GM08714 (cell line): ENCODE data around the gene E4F1.

ENCODE experiments used
- H3K4me3 ChIP-seq: fragments of 200-500 bp; sonication (Bioruptor generic); 2 replicates; pipeline ENCODE4 v1.5.1; 2014; ENCODE audit warnings: mild to moderate bottlenecking, low read length, inconsistent platforms
- ZNF274 ChIP-seq: IDR thresholded peaks from 2 replicates; pipeline ENCODE4 v1.6.1; 2012; ENCODE audit warnings: mild to moderate bottlenecking, low read depth, low read length

Gene E4F1

DNA sequence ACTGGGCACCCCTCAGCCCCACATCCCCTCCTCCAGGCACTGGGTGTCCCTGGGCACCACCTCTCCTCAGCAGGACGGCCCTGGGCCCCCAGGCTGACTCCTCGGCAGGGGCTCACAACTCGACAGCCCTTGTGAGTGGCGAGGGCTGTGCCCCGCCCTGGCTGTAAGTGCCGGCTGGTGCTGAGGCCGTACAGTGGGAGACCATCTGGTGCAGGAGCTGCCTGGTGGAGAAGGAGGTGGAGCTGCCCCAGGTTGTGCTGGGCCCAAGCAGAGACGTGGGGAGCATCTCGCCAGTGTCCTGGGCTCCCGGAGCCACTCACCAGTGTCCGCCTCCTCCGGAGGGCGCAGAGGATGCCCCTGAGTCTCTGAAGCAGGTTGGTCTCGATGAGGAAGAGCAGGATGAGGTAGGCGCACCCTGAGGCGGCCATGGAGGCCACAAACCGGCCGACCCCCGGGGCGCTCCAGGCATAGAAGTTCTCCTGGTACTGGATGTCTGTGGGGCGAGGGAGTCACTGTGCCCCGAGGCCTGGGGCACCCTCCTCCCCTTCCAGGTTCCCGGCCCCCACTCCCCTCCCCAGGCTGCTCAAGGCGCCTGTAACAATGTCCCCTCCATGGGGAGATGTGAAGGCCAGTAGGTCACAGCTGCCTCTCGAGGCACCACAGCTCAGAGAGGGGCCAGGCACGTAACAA lies 59.6 kb downstream of the E4F1 start:
- no peak for TF ChIP-seq ZNF274
- H3K4me3 ChIP-seq, result no peak overlapping the region

DNA sequence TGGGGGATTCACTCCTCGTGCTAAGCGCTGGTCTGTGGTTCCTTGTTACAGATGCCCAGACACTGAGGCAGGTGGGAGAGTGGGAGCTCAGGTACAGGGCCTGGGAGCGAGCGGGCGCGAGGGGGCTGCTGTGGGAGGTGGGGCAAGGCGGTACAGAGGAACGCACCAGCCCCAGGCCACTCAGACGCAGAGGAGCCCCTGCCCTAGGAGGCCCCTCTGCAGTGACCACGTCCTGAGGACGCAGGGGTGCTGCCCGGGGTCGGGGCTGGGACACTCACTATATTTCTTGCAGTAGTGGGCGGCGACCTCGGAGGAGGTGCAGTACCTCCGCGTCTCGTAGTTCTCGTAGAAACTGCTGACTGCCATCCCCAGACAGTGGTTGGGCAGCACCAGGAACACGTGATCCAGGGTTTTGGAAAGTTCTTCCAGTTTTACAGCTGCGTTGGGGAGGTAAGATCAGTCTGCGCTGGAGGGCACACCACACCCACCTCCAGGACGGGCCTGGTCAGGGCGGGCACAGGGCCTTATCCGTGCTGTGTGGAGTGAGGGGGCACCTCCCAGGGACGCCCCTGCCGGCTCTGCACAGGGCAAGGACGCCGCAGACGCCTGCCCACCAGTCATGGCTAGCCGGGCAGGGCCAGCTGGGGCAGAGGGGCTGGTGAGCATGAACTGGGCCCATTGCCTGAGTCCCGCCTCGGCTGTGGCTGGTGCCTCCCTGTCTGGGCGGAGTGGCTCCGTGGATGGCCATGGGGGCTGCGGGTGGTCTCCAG lies 60.8 kb downstream of the E4F1 start:
- no peak overlapping the region for H3K4me3 ChIP-seq
- no peak for TF ChIP-seq ZNF274

DNA sequence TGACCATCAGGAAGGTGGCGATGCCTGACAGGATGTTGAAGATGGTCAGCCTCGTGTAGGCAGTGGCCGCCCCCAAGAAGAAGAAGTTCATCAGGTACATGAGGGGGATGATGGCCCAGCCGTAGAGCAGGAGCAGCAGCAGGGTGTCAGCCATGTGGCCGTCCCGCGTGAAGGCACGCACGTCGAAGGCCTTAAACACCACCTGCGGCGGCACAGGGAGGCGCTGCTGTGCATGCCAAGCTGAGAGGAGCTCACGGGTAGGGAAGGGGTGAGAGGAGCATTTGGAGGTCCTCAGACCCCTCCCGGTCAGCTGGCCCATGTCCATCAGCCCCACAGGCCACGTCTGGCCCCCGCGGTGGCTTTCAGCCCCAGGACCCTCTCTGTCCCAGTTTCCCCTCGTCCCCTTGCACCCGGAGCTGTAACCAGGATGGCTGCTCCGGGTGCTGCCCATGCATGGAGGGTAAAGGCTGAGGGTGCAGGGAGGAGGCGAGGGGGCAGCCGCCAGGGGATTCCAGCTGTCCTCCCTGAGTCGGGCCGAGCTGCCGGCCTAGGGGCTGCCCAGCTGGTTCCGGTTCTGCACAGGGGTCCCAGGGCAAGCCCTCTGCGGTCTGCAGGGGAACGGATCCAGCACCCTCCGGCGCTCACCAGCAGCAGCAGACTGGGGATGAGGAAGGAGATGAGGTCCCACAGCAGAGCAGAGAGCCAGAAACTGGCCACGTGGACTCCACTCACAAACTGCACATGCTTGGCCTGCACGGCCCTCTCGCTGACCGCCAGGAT lies 61.6 kb downstream of the E4F1 start:
- TF ChIP-seq ZNF274, result no peak
- no peak overlapping the region for H3K4me3 ChIP-seq
